ENCODE measurements around the gene TAS1R3. TPM values are rescaled to one million over a fixed set of nuclear protein-coding genes. Genes with fewer than 3 reads are reported as not detected.
A peak's percentile ranks its signal among the peaks of the same experiment; 100 is the strongest.

TAS1R3 gene
- total RNA-seq, 1 experiment from 2014 or later = 0.30 TPM

DNA sequence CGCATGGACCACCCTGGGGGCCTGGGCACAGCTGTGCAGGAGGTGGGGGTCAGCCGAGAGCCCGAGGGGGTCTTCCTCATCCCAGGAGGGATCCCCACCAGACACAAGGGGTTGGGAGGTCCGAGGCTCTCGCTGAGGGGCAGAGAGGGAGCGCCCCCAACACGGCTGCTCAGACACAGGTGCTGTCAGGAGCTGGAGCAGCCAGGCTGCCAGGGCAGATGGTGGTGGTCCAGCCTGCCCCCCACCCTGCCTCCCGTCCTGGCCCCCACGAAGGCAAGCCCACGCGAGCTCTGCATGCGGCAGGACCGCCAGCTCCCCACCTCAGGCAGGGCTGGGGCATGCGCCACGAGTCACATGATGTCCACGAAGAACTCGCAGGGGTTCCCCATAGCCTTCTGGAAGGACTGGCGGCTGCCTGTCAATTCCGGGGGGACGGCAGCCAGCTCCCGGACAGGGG lies 4.7 kb downstream of the TAS1R3 start:
- no peak for DNase-seq (ENCODE audit: extremely low read depth, low read depth)

DNA sequence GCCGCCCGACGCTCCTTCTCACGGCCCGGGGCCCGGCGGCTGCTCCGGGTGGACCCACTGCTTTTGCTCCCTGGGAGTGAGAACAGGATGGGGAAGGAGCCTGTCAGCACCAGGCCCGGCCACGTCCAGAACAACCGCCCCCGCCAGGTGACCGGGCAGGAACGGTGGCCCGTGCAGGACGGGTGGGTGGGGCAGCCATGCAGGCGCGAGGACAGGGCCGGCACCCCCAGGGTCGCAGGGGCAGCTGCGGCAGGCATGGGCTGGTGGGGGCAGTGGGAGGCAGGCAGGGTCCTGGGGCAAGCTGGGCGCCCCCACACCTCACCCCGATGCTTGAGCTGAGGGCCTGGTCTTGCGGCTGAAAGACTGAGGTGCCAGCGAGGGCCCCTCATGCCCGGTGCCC lies 5.4 kb downstream of the TAS1R3 start:
- no peak for DNase-seq (ENCODE audit: extremely low read depth, low read depth)

DNA sequence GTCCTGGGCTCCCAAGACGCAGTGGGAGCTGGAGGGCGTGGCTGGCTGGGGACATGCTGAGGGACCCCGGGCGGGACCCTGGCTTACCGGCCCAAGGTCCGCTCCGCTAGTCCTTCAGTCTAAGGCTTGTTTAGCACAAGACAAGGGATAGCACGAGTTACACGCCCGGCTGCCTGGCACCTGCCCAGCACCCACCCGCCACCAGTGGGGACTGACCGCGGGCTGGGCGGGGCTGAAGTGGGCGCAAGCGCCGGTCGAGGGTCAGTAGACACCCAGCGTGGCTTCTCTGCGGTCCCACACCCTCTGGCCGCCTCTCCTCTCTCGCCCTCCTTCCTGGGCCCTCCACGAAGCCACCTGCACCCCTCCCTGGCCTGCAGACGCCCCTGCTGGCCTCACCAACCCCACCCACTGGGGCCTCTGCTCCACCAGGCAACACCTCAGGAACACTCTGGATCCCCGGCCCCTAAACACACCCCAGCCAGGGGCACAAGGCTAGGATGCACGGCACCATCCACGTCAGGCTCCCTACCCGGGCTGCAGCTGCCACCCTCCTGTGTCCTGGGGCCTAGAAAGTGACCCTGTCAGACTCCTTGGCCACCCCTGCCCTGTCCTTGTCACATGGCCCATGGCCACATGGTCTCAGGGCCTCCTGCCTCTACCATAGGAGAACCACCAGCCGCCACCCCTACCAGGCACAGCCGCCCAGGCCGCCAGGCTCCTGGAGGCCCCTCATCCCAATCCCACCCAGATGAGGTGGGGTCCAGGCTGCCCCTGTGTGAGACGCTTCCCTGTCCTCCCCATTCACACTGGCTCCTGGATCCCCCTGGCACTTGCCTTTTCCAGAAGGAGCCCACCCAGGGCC lies 6.1 kb downstream of the TAS1R3 start:
- DNase-seq (ENCODE audit: extremely low read depth, low read depth) = no peak

DNA sequence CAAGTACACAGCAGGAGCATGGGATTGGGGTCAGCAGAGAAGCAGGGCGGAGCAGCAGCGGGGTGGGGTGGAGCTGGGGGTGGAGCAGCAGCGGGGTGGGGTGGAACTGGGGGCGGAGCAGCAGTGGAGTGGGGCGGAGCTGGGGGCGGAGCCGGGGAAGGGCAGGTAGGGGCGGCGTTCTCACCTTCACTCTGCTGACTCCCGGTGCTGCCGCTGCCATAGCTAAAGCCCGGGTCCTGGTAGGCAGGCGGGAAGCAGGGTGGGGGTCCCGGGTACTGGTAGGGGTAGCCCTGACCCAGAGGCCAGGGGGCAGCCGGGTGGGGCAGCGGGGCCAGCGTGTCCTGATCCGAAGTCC lies 6.7 kb downstream of the TAS1R3 start:
- no peak for DNase-seq (ENCODE audit: extremely low read depth, low read depth)

DNA sequence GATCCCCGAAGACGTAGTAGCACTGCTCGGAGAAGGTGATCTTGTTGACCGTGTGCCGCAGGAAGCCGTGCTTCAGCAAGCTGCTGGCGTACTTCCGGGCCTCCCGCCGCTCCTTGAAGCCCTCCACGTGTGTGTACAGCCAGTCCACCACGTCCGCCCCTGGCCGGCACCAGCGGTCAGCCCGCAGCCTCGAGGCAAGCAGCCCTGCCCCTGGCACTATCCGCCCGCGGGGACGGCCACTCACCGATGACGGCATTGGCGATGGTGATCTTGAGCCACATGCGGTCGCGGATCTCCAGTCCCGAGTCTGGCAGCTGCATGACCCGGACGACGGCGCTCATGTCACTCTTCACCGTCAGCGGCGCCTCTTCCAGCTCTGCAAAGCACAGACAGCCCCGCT lies 7.2 kb downstream of the TAS1R3 start:
- DNase-seq (ENCODE audit: extremely low read depth, low read depth) = no peak

DNA sequence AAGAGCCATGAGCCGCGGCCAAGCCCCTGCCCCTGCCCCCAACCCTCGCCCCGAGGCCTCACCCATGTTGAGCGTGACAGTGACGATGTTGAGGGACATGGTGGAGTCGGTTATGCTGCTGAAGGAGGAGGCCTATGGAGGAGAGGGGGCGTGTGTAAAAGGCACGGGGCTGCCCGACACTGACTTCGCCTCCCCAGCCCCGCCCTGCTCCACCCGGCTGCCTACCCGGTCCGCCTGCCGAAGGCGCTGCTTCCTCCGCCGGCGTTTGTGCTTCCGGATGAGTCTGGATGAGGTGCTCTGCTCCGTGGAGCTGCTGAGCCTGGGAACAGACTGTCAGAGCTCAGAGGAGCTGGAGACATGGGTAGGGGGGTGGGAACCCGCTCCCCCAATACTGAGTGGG lies 9.1 kb downstream of the TAS1R3 start:
- DNase-seq (ENCODE audit: extremely low read depth, low read depth) = no peak

DNA sequence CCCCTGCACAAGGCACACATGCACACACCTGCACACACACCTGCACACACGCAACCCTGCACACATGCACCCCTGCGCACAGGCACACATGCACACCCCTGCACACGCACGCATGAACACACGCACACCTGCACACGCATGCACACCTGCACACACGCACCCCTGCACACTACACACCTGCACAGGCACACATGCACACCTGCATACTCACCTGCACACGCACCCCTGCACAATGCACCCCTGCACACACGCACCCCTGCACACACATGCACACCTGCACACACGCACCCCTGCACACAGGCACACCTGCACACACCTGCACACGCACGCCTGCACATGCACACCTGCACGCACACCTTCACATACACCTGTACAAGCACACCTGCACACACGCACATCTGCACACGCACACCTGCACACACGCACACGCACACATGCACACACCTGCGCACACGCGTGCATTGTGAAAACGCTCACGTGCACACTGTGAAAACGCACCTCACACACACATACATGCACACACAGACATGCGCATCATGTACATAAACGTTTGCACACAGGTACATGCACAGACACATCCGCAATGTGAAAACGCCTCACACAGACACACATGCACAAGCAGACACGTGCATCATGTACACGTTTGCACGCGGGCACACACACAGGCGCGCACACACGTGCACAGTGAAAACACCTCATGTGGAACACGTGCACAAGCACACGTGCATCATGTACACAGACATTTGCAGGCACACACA lies 9.9 kb downstream of the TAS1R3 start:
- DNase-seq (ENCODE audit: extremely low read depth, low read depth) = no peak

DNA sequence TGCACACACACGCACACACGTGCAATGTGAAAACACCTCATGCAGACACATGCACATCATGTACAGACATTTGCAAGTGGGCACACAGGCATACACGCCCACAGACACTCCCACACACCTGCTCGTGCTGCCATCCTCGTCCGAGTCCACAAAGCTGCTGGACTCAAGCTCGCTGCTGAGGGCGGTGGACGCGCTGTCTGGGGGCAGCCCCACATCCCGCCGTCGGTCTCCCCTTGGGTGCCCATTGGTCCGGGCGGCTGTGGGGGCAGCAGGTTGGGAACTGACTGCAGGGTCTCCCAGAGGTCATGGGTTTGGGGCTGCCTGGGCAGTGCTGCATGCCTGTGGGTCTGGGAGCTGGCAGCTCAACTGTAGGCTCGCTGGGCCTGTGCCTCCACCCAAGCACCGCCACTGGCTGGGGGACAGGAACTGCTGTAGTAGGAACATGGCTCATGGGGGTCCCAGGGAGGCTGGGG lies 10.5 kb downstream of the TAS1R3 start:
- DNase-seq (ENCODE audit: extremely low read depth, low read depth) = no peak

DNA sequence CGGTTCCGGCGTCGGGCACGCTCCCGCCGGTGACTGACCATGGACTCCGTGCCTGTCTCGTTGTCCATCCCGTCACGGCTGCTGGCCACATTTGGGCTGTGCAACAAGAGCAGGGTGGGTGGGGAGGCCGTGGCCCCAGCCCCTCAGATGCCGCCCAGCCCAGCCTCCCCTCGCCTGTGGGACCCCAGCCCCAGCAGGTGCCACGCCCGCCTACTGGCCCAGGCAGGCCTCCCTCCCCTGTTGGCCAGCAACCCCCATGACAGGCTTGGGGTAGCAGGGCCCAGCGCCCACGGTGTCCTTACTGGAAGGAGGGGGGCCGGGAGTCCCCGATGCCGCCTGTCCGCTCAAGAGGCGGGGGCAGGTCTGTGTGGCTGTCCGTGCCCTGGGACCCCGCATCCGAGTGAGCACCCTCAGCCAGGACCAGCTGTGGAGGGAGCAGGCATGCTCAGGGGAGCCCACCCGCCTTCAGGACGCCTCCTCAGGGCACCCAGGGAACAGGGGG lies 11.0 kb downstream of the TAS1R3 start:
- no peak for DNase-seq (ENCODE audit: extremely low read depth, low read depth)

DNA sequence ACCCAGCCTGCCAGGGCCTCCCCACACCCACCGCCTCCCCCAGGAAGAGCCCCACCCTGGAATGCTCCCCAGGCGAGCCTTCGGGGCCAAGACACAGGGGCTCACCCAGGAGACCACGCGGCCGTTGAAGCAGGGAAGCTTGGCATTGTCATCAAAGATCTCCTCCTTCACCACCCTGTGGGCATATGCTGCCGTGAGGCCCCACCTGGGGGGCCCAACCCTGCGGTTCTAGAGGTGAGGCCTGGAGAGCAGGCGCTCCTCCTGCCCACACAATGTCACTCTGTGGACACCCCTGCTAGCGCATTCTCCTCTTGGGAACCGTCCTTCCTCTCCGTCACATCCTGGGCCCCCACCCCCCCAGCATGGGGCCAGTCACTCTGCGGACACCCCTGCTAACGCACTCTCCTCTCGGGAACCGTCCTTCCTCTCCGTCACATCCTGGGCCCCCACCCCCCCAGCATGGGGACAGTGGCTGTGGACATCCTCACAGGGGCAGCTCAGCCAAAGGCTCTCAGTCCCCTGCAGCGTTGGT lies 11.6 kb downstream of the TAS1R3 start:
- no peak for DNase-seq (ENCODE audit: extremely low read depth, low read depth)

DNA sequence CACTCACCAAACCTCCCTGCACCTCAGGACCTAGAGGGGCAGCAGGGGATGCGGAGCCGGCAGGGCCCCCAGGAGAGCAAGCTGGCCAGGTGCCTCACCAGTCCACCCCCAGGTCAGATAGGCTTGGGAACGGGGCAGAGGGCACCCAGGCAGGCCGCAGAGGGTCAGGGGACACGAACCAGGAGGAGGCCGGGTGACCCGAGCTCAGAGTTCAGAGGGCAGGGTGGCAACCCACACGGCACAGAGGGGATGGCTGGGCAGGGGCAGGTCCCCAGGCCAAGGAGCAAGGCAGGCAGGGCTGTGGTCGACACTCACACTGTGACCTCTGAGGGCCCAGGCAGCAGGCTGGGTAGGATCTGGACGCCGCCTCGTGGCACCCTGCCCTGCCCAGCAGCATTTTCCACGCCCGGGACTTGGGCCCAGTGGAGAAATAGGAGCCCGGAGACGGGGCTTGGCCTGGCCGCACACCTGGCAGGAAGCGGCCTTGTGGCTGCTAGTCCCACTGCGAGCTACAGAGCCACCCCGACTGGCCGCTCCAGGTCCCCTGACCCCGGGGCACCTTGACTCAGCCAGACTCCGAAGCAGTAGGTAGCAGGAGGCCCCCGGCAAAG lies 12.8 kb downstream of the TAS1R3 start:
- DNase-seq (ENCODE audit: extremely low read depth, low read depth) = no peak

DNA sequence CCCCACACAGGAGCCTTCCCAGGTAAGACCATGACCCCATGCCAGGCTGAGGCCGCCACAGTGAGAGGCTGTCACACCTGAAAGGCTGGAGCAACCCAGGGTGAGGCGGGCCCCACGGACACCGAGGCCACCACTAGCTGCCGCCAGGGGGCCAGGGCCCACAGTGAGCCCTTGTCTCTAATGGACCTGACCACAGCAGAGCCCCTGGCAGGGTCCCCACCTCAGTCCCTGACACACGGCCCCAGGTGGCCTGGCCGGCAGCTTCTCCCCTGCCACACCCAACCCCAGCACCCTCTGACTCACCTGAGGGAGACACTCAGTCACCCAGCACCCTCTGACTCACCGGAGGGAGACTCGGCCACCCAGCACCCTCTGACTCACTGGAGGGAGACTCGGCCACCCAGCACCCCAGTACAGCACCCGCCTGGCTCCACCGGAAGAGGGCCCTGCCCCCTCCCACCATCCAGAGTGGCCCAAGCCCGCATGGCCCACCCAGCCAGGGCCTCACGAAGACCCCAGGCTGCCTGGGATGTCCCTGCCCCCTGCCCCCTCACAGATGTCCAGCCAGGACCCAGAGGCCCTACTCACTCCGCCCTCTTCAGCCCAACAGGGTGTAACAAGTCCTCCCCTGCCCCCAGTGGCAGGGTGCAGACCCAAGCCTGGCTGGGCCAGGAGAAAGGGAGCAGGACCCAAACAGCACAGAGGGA lies 13.7 kb downstream of the TAS1R3 start:
- DNase-seq (ENCODE audit: extremely low read depth, low read depth) = peak; percentile 77

DNA sequence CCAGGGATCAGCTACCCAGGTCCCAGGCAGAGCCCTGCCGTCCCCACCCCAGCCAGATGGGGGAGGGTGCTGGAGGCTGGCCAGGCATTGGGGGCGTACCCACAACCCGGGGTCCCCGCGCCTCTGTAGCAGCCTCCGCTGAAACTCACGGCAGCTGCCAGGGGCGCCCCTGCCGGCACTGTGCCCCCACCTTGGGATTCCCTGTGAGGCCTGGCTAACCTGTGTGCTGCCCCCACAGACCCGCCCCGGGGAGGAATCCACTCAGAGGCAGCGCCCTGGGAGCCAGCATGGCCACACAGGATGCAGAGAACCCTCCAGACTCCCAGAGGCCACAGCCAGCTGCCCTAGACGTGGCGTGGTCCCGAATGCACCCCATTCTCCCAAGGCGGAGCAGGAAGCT lies 14.3 kb downstream of the TAS1R3 start:
- no peak for DNase-seq (ENCODE audit: extremely low read depth, low read depth)

DNA sequence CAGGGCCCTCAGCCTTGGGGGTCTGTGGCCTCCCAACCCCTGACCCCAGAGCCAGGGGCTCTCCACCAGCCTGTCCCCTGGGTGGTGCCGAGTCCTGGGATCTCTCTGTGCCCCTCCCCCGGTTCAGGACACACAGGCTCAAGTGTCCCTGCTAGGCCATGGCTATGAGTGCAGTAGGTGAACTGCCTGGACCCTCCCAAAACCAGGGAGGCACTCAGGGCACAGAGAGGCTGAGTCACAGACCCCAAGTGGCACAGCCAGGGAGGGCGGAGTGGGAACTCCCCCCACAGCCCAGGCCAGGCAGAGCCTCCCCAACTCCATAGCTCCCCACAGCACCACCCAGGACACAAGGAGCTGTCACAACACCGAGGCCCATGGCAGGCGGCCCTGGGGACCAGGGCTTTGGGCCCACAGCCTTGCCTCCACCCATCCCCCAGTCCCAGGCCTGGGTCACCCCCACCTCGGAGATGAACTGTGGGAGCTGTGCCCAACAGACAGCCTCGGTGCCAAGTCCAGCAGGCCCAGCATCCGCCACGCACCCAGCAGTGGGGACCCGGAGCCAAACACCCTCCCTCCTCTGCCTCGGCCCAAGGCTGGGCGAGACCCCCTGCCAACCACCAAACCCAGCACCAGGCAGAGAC lies 14.9 kb downstream of the TAS1R3 start:
- DNase-seq (ENCODE audit: extremely low read depth, low read depth) = no peak

DNA sequence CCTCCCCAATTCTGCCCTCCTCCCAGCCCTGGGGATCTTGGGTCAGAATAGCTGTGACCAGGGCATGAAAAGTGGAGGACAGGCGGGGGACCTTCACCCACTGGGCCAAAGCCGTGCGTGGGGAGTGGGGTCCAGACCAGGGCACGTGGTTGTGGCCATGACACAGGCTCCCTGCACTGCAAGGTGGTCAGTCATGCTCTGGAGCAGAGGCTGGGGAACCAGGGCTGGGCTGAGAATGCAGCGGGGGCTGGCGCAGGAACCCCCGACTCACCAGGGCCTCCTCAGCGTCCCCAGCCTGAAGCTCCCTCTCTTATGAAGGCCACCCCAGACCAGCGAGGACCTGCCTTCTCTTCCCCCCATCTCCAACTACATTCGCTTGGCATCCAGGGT lies 15.4 kb downstream of the TAS1R3 start:
- no peak for DNase-seq (ENCODE audit: extremely low read depth, low read depth)

DNA sequence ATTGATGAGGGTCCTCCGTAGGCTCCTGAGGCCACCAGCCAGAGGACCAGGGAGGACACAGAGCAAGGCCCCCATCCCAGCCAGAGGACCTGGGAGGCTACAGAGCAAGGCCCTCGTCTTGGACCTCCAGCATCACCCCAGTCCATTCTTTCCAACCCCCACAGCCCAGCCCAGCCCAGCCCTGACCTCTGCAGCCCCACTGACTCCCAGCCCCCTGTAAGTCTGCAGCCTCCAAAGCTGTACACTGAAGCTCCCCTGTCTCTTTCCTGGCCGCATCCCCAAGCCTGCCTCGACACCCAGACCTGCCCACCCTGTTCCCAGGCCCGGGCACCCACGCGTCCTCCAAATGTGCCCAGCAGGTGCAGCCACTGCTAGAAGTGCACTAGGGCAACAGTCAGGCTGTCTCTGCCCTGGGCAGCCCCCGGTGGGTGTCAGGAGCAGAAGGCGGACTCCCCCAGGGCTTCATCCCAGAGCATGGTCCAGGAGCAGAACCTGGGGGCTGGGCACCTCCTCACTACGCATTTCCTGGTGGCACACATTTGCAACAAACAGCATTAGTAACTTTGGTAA lies 16.0 kb downstream of the TAS1R3 start:
- DNase-seq (ENCODE audit: extremely low read depth, low read depth) = no peak

DNA sequence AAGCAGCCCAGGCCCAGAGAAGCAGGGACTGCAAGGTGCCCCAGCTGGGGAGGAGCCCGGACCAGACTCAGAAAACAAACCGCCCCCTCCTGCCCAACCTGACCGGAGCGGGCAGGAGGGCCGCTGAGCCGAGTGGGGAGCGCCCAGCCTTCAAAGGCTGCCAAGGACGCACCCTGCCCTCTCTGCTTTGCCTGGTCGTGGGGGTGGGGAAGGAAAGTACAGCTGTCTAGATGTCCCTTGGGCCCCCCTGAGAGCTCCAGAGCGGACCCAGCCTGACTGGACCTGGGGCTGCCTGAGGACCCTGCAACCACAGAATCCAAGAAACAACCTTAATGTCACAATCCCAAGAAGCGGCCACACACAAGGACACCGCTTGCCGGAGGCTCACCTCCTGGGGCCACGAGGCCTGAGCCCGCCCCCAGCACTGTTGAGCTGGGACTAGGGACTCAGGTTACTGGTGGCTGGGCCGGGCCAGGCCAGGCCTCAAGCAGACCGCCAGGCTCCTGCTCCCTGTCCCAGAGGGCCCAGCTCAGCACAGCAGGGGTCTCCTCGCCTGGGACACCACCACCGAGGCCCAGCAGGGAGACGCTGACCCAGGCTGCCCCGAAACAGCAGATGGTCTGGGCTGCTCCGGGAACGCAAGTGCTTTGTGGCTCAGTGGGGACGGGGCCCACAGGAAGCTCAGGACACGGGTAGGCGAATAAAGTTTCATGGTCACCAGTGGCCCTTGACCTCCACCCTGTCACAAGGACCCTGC lies 16.8 kb downstream of the TAS1R3 start:
- no peak for DNase-seq (ENCODE audit: extremely low read depth, low read depth)

DNA sequence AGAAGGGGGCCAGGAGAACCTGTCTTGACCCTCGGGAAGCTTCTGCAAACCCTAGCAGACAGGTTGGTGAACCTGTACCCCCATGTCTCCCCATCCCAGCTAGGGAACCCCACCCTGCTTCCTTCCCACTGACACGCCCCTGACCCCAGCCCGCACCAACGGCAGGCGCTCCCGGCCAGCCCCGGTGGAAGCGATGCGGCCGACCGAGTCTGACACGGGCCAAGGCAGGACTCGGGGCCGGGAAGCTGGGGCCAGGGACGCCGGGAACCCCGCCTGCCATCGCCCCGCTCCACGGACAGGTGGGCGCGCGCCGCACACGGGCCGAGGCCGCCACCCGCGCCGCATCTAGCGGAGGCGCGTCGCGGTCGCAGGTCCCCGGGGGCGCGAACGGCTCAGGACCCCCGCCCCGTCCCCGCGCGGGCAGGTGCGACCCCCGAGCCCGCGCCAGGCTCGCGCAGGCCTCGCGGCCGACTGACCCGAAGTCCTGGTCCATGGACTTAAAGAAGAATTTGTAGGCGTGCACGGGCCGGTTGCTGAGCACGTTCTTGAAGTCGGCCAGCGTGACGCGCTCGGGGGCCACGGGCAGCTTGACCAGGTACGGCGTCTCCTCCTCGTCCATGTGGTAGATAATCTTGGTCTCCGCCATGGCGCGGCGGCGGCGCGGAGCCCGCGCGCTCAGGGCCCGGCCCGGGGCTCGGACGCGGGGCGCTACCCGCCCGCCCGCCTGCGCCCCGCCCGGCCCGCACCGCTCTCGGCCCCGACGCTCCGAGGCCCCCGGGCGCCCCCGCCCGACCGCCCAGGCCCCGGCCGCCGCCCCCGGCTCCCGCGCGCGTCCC lies 17.6 kb downstream of the TAS1R3 start:
- DNase-seq (ENCODE audit: extremely low read depth, low read depth) = no peak
